ENCODE data around the gene TTR. TPM values are rescaled to one million over a fixed set of nuclear protein-coding genes. Genes with fewer than 3 reads are reported as not detected.

TTR gene
- total and polyA plus RNA-seq, 4 donors = 0.51 TPM; not detected in 3

- Histone ChIP-seq H3K27ac (ENCODE audit: low read depth in 1 of 2, low read length in 2 of 2) (no peak overlapping the region), H3K36me3 (ENCODE audit: control insufficient read depth in 1 of 2, insufficient read depth in 2 of 2, low read length in 1 of 2) (no peaks in the 10 kb centered on the region), H3K4me1 (ENCODE audit: control insufficient read depth in 1 of 2, insufficient read depth in 2 of 2, low read length in 2 of 2) (no peaks in the 10 kb centered on the region), H3K4me3 (ENCODE audit: low read length in 2 of 2) (no peak overlapping the region), H3K9me3 (ENCODE audit: control insufficient read depth, low read length) (no peaks in the 10 kb centered on the region), H3K27me3 (ENCODE audit: control insufficient read depth in 1 of 2, insufficient read depth in 2 of 2, low read length in 1 of 2) (peaks cover 0 to 2% of the 10 kb centered on the region in 2 donors)
- no peak for DNase-seq
- ATAC-seq (ENCODE audit: low FRiP score) = no peak
- 66 to 68% methylated on average over 1 of the region's 1 CpG for WGBS, 2 donors
- intact Hi-C loops (cut with DNase I) = no loop called here
These were observed 17.3 kb upstream of the TTR start for GRCh38 chr18:31574359-31574758.

- ATAC-seq (ENCODE audit: low FRiP score) = no peak
- H3K27ac ChIP-seq (ENCODE audit: low read depth in 1 of 2, low read length in 2 of 2) = no peak overlapping the region
- intact Hi-C loops (cut with DNase I) = no loop called here
These were observed 16.0 kb upstream of the TTR start for GRCh38 chr18:31575515-31576257.

GRCh38 chr18:31576670-31577069, 15.0 kb upstream of the TTR start:
- no peaks in the 10 kb centered on the region for H3K36me3 ChIP-seq (ENCODE audit: control insufficient read depth in 1 of 2, insufficient read depth in 2 of 2, low read length in 1 of 2)
- no peaks in the 10 kb centered on the region for H3K9me3 ChIP-seq (ENCODE audit: control insufficient read depth, low read length)
- no peak for DNase-seq
- peaks cover 0 to 2% of the 10 kb centered on the region in 2 donors for H3K27me3 ChIP-seq (ENCODE audit: control insufficient read depth in 1 of 2, insufficient read depth in 2 of 2, low read length in 1 of 2)
- no peak overlapping the region for H3K4me3 ChIP-seq (ENCODE audit: low read length in 2 of 2)
- no peak overlapping the region for H3K27ac ChIP-seq (ENCODE audit: low read depth in 1 of 2, low read length in 2 of 2)
- H3K4me1 ChIP-seq (ENCODE audit: control insufficient read depth in 1 of 2, insufficient read depth in 2 of 2, low read length in 2 of 2) = no peaks in the 10 kb centered on the region
- 66 to 74% methylated on average over 4 of the region's 4 CpGs for WGBS, 2 donors
- intact Hi-C loops (cut with DNase I) = no loop called here
- no peak for ATAC-seq (ENCODE audit: low FRiP score)

More at GRCh38 chr18:31575515-31576257, 16.0 kb upstream of the TTR start:
- DNase-seq = no peak
- Histone ChIP-seq H3K27me3 (ENCODE audit: control insufficient read depth in 1 of 2, insufficient read depth in 2 of 2, low read length in 1 of 2) (peaks cover 0 to 2% of the 10 kb centered on the region in 2 donors), H3K4me1 (ENCODE audit: control insufficient read depth in 1 of 2, insufficient read depth in 2 of 2, low read length in 2 of 2) (no peaks in the 10 kb centered on the region), H3K9me3 (ENCODE audit: control insufficient read depth, low read length) (no peaks in the 10 kb centered on the region), H3K36me3 (ENCODE audit: control insufficient read depth in 1 of 2, insufficient read depth in 2 of 2, low read length in 1 of 2) (no peaks in the 10 kb centered on the region), H3K4me3 (ENCODE audit: low read length in 2 of 2) (no peak overlapping the region)
- WGBS, 2 donors = 67 to 75% methylated on average over 3 of the region's 3 CpGs

- WGBS, 2 donors = 68 to 71% methylated on average over 1 of the region's 1 CpG
- no peak for DNase-seq
- Histone ChIP-seq H3K27ac (ENCODE audit: low read depth in 1 of 2, low read length in 2 of 2) (no peak overlapping the region), H3K9me3 (ENCODE audit: control insufficient read depth, low read length) (no peaks in the 10 kb centered on the region), H3K36me3 (ENCODE audit: control insufficient read depth in 1 of 2, insufficient read depth in 2 of 2, low read length in 1 of 2) (no peaks in the 10 kb centered on the region), H3K4me3 (ENCODE audit: low read length in 2 of 2) (no peak overlapping the region), H3K4me1 (ENCODE audit: control insufficient read depth in 1 of 2, insufficient read depth in 2 of 2, low read length in 2 of 2) (no peaks in the 10 kb centered on the region), H3K27me3 (ENCODE audit: control insufficient read depth in 1 of 2, insufficient read depth in 2 of 2, low read length in 1 of 2) (peaks cover 0 to 2% of the 10 kb centered on the region in 2 donors)
- no peak for ATAC-seq (ENCODE audit: low FRiP score)
- intact Hi-C loops (cut with DNase I) = no loop called here
These were observed 14.5 kb upstream of the TTR start for GRCh38 chr18:31577195-31577594.

GRCh38 chr18:31578126-31578525, 13.6 kb upstream of the TTR start:
- WGBS, 2 donors = 90 to 95% methylated on average over 4 of the region's 4 CpGs
- ATAC-seq (ENCODE audit: low FRiP score) = no peak

GRCh38 chr18:31579375-31579774, 12.3 kb upstream of the TTR start:
- ATAC-seq (ENCODE audit: low FRiP score) = no peak
- no peaks in the 10 kb centered on the region for H3K9me3 ChIP-seq (ENCODE audit: control insufficient read depth, low read length)
- no peak for DNase-seq
- WGBS, 2 donors = 95 to 96% methylated on average over 2 of the region's 2 CpGs
- no peaks in the 10 kb centered on the region for H3K4me1 ChIP-seq (ENCODE audit: control insufficient read depth in 1 of 2, insufficient read depth in 2 of 2, low read length in 2 of 2)
- intact Hi-C loops (cut with DNase I) = no loop called here
- H3K27ac ChIP-seq (ENCODE audit: low read depth in 1 of 2, low read length in 2 of 2) = no peak overlapping the region
- no peak overlapping the region for H3K4me3 ChIP-seq (ENCODE audit: low read length in 2 of 2)
- H3K36me3 ChIP-seq (ENCODE audit: control insufficient read depth in 1 of 2, insufficient read depth in 2 of 2, low read length in 1 of 2) = no peaks in the 10 kb centered on the region
- peaks cover 0 to 2% of the 10 kb centered on the region in 2 donors for H3K27me3 ChIP-seq (ENCODE audit: control insufficient read depth in 1 of 2, insufficient read depth in 2 of 2, low read length in 1 of 2)

More at GRCh38 chr18:31578126-31578525, 13.6 kb upstream of the TTR start:
- intact Hi-C loops (cut with DNase I) = no loop called here
- Histone ChIP-seq H3K4me1 (ENCODE audit: control insufficient read depth in 1 of 2, insufficient read depth in 2 of 2, low read length in 2 of 2) (no peaks in the 10 kb centered on the region), H3K9me3 (ENCODE audit: control insufficient read depth, low read length) (no peaks in the 10 kb centered on the region), H3K27ac (ENCODE audit: low read depth in 1 of 2, low read length in 2 of 2) (no peak overlapping the region), H3K4me3 (ENCODE audit: low read length in 2 of 2) (no peak overlapping the region), H3K27me3 (ENCODE audit: control insufficient read depth in 1 of 2, insufficient read depth in 2 of 2, low read length in 1 of 2) (peaks cover 0 to 2% of the 10 kb centered on the region in 2 donors), H3K36me3 (ENCODE audit: control insufficient read depth in 1 of 2, insufficient read depth in 2 of 2, low read length in 1 of 2) (no peaks in the 10 kb centered on the region)
- DNase-seq = no peak

GRCh38 chr18:31581498-31582197, 10.0 kb upstream of the TTR start:
- H3K27me3 ChIP-seq (ENCODE audit: control insufficient read depth in 1 of 2, insufficient read depth in 2 of 2, low read length in 1 of 2) = peaks cover 0 to 2% of the 10 kb centered on the region in 2 donors
- 19 to 23% methylated on average over 4 of the region's 4 CpGs for WGBS, 2 donors
- ATAC-seq (ENCODE audit: low FRiP score) = no peak
- intact Hi-C loops (cut with DNase I) = no loop called here
- DNase-seq = no peak
- no peak overlapping the region for H3K4me3 ChIP-seq (ENCODE audit: low read length in 2 of 2)
- no peaks in the 10 kb centered on the region for H3K9me3 ChIP-seq (ENCODE audit: control insufficient read depth, low read length)
- H3K4me1 ChIP-seq (ENCODE audit: control insufficient read depth in 1 of 2, insufficient read depth in 2 of 2, low read length in 2 of 2) = no peaks in the 10 kb centered on the region
- no peak overlapping the region for H3K27ac ChIP-seq (ENCODE audit: low read depth in 1 of 2, low read length in 2 of 2)
- H3K36me3 ChIP-seq (ENCODE audit: control insufficient read depth in 1 of 2, insufficient read depth in 2 of 2, low read length in 1 of 2) = no peaks in the 10 kb centered on the region

- no peaks in the 10 kb centered on the region for H3K9me3 ChIP-seq (ENCODE audit: control insufficient read depth, low read length)
- ATAC-seq (ENCODE audit: low FRiP score) (no peak), DNase-seq (no peak)
- intact Hi-C loops (cut with DNase I) = no loop called here
- 93 to 96% methylated on average over 5 of the region's 5 CpGs for WGBS, 2 donors
- no peak overlapping the region for H3K4me3 ChIP-seq (ENCODE audit: low read length in 2 of 2)
- no peak overlapping the region for H3K27ac ChIP-seq (ENCODE audit: low read depth in 1 of 2, low read length in 2 of 2)
- no peaks in the 10 kb centered on the region for H3K36me3 ChIP-seq (ENCODE audit: control insufficient read depth in 1 of 2, insufficient read depth in 2 of 2, low read length in 1 of 2)
- no peaks in the 10 kb centered on the region for H3K27me3 ChIP-seq (ENCODE audit: control insufficient read depth in 1 of 2, insufficient read depth in 2 of 2, low read length in 1 of 2)
- no peaks in the 10 kb centered on the region for H3K4me1 ChIP-seq (ENCODE audit: control insufficient read depth in 1 of 2, insufficient read depth in 2 of 2, low read length in 2 of 2)
These were observed 8.4 kb upstream of the TTR start for GRCh38 chr18:31583185-31583854.
